ENCODE measurements around the gene DMAP1. TPM values are rescaled to one million over a fixed set of nuclear protein-coding genes. Genes with fewer than 3 reads are reported as not detected.

DMAP1 gene
- total and polyA plus RNA-seq, 4 donors, result 26.5 to 41.1 (median 35.1) TPM

GRCh38 chr1:44254392-44254910, 41.2 kb downstream of the DMAP1 start:
- no peaks in the 10 kb centered on the region for H3K27me3 ChIP-seq (ENCODE audit: control insufficient read depth in 3 of 3, insufficient read depth in 3 of 3, low read length in 2 of 3)
- no peak overlapping the region for H3K4me3 ChIP-seq
- WGBS, 2 donors, result 83 to 89% methylated on average over 4 of the region's 4 CpGs
- peaks cover 0 to 7% (median 4%) of the 10 kb centered on the region in 5 donors for H3K4me1 ChIP-seq (ENCODE audit: control insufficient read depth in 5 of 5, insufficient read depth in 5 of 5, low read length in 5 of 5)
- peaks cover 0 to 6% (median 4%) of the 10 kb centered on the region in 4 donors for H3K36me3 ChIP-seq (ENCODE audit: control insufficient read depth in 4 of 4, insufficient read depth in 4 of 4, low read length in 4 of 4)
- ATAC-seq (ENCODE audit: insufficient read depth, low FRiP score), result no peak
- TF ChIP-seq, protein P1, sequence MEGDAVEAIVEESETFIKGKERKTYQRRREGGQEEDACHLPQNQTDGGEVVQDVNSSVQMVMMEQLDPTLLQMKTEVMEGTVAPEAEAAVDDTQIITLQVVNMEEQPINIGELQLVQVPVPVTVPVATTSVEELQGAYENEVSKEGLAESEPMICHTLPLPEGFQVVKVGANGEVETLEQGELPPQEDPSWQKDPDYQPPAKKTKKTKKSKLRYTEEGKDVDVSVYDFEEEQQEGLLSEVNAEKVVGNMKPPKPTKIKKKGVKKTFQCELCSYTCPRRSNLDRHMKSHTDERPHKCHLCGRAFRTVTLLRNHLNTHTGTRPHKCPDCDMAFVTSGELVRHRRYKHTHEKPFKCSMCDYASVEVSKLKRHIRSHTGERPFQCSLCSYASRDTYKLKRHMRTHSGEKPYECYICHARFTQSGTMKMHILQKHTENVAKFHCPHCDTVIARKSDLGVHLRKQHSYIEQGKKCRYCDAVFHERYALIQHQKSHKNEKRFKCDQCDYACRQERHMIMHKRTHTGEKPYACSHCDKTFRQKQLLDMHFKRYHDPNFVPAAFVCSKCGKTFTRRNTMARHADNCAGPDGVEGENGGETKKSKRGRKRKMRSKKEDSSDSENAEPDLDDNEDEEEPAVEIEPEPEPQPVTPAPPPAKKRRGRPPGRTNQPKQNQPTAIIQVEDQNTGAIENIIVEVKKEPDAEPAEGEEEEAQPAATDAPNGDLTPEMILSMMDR (IDR thresholded peaks at IDR 0.05; ENCODE audit: control extremely low read depth, extremely low read depth), result no peak
- H3K9me3 ChIP-seq (ENCODE audit: control insufficient read depth in 4 of 4, insufficient read depth in 3 of 4, low read length in 3 of 4), result no peaks in the 10 kb centered on the region
- no peak overlapping the region for H3K27ac ChIP-seq (ENCODE audit: low read depth in 1 of 2, low read length in 1 of 2)
- no peak for DNase-seq
- no peak overlapping the region for H3K9ac ChIP-seq (ENCODE audit: insufficient read depth in 1 of 2, low read length in 2 of 2)

DNA sequence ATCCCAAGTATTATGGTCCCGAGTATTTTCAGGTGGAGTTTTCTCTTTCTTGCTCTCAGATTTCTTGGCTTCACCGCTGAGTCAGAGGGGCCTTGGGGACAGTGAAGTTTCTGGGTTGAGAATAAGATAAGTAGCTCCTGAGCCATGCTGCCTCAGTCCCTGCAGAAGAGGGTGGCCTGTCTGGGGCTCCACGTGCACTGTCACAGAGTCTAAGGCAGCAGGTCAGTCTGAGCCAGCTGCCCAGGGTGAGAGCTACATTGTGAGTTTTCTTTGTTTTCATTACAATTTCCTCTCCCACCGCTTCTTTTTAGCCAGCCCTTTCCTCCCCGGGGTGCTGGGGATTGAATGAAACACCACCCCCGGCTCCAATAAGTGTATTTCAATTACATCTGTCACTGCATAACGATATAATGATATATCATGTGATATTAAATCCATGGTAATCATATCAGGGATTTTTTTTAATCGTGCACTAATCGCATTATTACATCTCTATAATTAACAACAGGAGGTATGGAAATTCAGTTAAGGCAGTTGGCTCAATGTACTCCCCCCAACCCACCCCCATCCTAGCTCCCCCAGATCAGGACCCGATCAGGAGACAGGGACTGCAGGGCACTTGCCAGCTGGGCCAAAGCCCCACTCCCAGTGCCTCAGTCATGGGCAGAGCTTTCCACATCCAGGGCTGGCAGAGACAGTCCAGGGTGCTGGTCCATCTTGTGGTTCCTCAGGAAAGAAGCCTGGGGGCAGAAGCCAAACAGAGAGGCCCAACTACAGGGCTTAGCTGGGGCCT, 43.7 kb downstream of the DMAP1 start:
- Histone ChIP-seq H3K9me3 (ENCODE audit: control insufficient read depth in 4 of 4, insufficient read depth in 3 of 4, low read length in 3 of 4) (no peaks in the 10 kb centered on the region), H3K9ac (ENCODE audit: insufficient read depth in 1 of 2, low read length in 2 of 2) (no peak overlapping the region), H3K27ac (ENCODE audit: low read depth in 1 of 2, low read length in 1 of 2) (no peak overlapping the region), H3K36me3 (ENCODE audit: control insufficient read depth in 4 of 4, insufficient read depth in 4 of 4, low read length in 4 of 4) (peaks cover 0 to 6% (median 4%) of the 10 kb centered on the region in 4 donors), H3K27me3 (ENCODE audit: control insufficient read depth in 3 of 3, insufficient read depth in 3 of 3, low read length in 2 of 3) (no peaks in the 10 kb centered on the region), H3K4me3 (no peak overlapping the region), H3K4me1 (ENCODE audit: control insufficient read depth in 5 of 5, insufficient read depth in 5 of 5, low read length in 5 of 5) (peaks cover 0 to 4% (median 0%) of the 10 kb centered on the region in 5 donors)
- TF ChIP-seq, protein P1 (IDR thresholded peaks at IDR 0.05; ENCODE audit: control extremely low read depth, extremely low read depth), result no peak
- ATAC-seq (ENCODE audit: insufficient read depth, low FRiP score) (no peak), DNase-seq (no peak)
- WGBS, 2 donors, result 82 to 88% methylated on average over 10 of the region's 10 CpGs

DNA sequence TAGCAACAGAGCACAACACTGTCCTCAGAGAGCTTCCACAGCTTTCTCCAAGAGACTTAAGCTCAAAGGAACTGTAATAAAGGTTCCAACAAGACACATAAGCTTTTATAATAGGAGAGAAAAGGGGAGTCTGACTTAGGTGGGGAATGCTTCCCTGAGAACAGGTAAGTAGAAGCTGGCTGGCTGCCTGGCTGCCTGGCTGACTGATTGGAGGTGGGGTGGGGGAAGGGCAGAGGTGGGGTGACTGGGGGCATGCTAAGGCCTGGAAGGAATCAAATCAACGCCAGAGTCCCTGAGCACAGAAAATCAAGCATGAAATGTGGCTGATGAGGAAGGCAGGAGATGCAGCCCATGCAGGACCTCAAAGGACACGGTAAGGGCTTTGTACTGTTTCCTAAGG, 45.8 kb downstream of the DMAP1 start:
- Histone ChIP-seq H3K4me3 (no peak overlapping the region), H3K27me3 (ENCODE audit: control insufficient read depth in 3 of 3, insufficient read depth in 3 of 3, low read length in 2 of 3) (no peaks in the 10 kb centered on the region), H3K36me3 (ENCODE audit: control insufficient read depth in 4 of 4, insufficient read depth in 4 of 4, low read length in 4 of 4) (peaks cover 0 to 6% (median 4%) of the 10 kb centered on the region in 4 donors), H3K4me1 (ENCODE audit: control insufficient read depth in 5 of 5, insufficient read depth in 5 of 5, low read length in 5 of 5) (peaks cover 0 to 11% (median 0%) of the 10 kb centered on the region in 5 donors), H3K9me3 (ENCODE audit: control insufficient read depth in 4 of 4, insufficient read depth in 3 of 4, low read length in 3 of 4) (no peaks in the 10 kb centered on the region), H3K9ac (ENCODE audit: insufficient read depth in 1 of 2, low read length in 2 of 2) (no peak overlapping the region), H3K27ac (ENCODE audit: low read depth in 1 of 2, low read length in 1 of 2) (no peak overlapping the region)
- ATAC-seq (ENCODE audit: insufficient read depth, low FRiP score) (no peak), DNase-seq (no peak)
- WGBS, 2 donors, result 93 to 96% methylated on average over 2 of the region's 2 CpGs
- TF ChIP-seq, protein P1 (IDR thresholded peaks at IDR 0.05; ENCODE audit: control extremely low read depth, extremely low read depth), result no peak

All from lung (tissue), 12 donors.